ENCODE results near the gene SPATA13.
"Not testable (repeated sequence)": the region's sequence is repeated elsewhere in the genome, so short reads cannot be mapped to it uniquely, and the experiment has no call there.

SPATA13 gene

GRCh38 chr13:24293746-24294145, 133.2 kb downstream of the SPATA13 start:
- no peak for DNase-seq
- TF ChIP-seq POLR2A (IDR thresholded peaks at IDR 0.05; ENCODE audit: low read length) (no peak), GATA1 (IDR thresholded peaks at IDR 0.05; ENCODE audit: low read depth, low read length) (no peak)

GRCh38 chr13:24299488-24300114, 139.1 kb downstream of the SPATA13 start:
- DNase-seq, result no peak
- no peak for TF ChIP-seq GATA1 (IDR thresholded peaks at IDR 0.05; ENCODE audit: low read depth, low read length)
- TF ChIP-seq POLR2A (IDR thresholded peaks at IDR 0.05; ENCODE audit: low read length), result no peak

DNA sequence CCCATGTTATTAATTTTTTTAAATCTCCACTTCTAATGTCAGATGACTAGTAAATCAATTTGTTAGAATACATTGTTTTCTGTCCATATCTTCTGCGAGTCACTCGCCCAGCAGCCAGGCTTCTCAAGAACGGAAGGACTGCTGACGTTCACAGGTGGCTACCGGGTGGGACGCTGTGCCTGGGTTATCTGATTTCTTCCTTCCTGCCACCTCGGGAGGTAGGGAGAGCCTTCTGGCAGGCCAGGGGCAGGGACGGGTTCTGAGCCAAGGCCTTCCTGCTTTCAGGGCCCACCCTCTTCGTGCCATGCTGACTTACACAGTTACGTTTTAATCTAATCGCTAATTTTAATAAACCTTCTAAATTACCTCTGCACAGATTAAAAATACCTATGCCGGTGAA, 140.9 kb downstream of the SPATA13 start:
- no peak for TF ChIP-seq GATA1 (IDR thresholded peaks at IDR 0.05; ENCODE audit: low read depth, low read length)
- no peak for TF ChIP-seq POLR2A (IDR thresholded peaks at IDR 0.05; ENCODE audit: low read length)

GRCh38 chr13:24301911-24302310, 141.4 kb downstream of the SPATA13 start:
- DNase-seq, result no peak
- no peak for TF ChIP-seq POLR2A (IDR thresholded peaks at IDR 0.05; ENCODE audit: low read length)
- no peak for TF ChIP-seq GATA1 (IDR thresholded peaks at IDR 0.05; ENCODE audit: low read depth, low read length)

More for the DNA sequence above, 140.9 kb downstream of the SPATA13 start:
- DNase-seq, result no peak

GRCh38 chr13:24304620-24305019, 144.1 kb downstream of the SPATA13 start:
- DNase-seq, result no peak
- TF ChIP-seq GATA1 (IDR thresholded peaks at IDR 0.05; ENCODE audit: low read depth, low read length) (no peak), POLR2A (IDR thresholded peaks at IDR 0.05; ENCODE audit: low read length) (no peak)

GRCh38 chr13:24306632-24307031, 146.1 kb downstream of the SPATA13 start:
- no peak for TF ChIP-seq GATA1 (IDR thresholded peaks at IDR 0.05; ENCODE audit: low read depth, low read length)
- TF ChIP-seq POLR2A (IDR thresholded peaks at IDR 0.05; ENCODE audit: low read length), result no peak
- DNase-seq, result no peak

GRCh38 chr13:24307211-24308067, 146.9 kb downstream of the SPATA13 start:
- no peak for DNase-seq
- TF ChIP-seq GATA1 (IDR thresholded peaks at IDR 0.05; ENCODE audit: low read depth, low read length) (no peak), POLR2A (IDR thresholded peaks at IDR 0.05; ENCODE audit: low read length) (no peak)

DNA sequence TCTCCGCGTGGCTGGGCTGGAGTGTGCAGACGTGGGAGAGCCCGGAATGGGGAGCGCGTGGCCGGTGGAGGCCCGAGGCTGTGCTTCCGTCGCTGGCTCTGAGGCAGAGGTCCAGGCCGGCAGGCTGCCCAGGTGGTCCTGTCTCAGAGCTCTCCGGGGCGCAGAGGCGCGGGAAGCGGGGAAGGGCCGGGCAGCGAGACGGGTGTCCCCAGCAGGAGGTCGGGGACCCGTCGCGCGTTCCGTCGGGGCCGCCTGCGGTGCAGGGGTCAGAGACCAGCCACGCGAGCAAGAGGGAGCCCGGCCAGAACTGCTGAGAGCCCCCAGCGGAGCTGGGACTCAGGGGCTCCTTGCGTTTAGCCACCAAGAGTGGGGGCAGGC, 147.5 kb downstream of the SPATA13 start:
- no peak for DNase-seq
- TF ChIP-seq POLR2A (IDR thresholded peaks at IDR 0.05; ENCODE audit: low read length), result no peak
- no peak for TF ChIP-seq GATA1 (IDR thresholded peaks at IDR 0.05; ENCODE audit: low read depth, low read length)

GRCh38 chr13:24308488-24309020, 148.0 kb downstream of the SPATA13 start:
- no peak for DNase-seq

GRCh38 chr13:24309300-24309699, 148.8 kb downstream of the SPATA13 start, which contains the start of gene C1QTNF9:
Gene C1QTNF9, plus strand, starts transcription at chr13:24309580. Its CDS starts 6,424 bp downstream, at chr13:24316004.
- DNase-seq, result not testable (repeated sequence)

More at GRCh38 chr13:24308488-24309020, 148.0 kb downstream of the SPATA13 start:
- TF ChIP-seq POLR2A (IDR thresholded peaks at IDR 0.05; ENCODE audit: low read length), result no peak
- no peak for TF ChIP-seq GATA1 (IDR thresholded peaks at IDR 0.05; ENCODE audit: low read depth, low read length)

DNA sequence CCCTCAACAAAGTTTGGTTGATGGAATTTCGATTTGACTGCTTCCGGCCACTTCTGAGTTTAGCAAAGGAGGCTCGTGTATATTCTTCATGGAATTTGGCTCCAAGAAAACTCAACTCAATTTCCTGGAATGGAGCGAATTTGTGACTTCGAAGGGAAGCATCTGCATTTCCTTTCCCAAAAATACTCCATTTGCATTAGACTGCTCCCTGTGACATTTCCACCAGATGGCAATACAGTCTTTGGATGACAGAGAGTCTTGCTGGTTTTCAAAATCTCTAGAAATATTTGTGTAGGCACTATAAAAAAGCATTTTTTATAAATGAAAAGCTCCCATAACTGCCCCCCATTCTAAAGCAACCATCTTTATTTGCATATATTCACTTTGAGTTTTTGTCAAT, 152.9 kb downstream of the SPATA13 start:
- DNase-seq, result no peak
- TF ChIP-seq POLR2A (IDR thresholded peaks at IDR 0.05; ENCODE audit: low read length), result no peak
- TF ChIP-seq GATA1 (IDR thresholded peaks at IDR 0.05; ENCODE audit: low read depth, low read length), result no peak

DNA sequence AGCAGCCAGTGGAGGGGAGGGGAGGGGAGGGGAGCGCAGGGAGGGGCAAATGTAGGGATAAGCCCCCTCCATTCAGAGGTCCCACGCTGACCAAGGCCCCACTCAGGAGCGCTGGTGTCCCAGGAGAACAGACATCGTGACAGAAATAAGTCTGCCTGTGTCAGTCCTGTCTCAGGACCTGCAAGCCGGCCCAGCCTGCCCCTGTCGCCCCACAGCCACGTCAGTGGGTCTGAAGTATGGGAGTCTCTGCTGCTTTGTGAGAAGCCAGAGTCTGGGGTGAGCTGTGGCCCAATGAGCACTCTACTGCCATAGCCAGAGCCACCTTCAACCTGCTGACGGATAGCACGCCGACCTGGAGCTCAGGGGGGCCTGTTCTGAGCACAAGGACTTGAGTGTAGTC, 157.3 kb downstream of the SPATA13 start:
- not testable (repeated sequence) for DNase-seq

DNA sequence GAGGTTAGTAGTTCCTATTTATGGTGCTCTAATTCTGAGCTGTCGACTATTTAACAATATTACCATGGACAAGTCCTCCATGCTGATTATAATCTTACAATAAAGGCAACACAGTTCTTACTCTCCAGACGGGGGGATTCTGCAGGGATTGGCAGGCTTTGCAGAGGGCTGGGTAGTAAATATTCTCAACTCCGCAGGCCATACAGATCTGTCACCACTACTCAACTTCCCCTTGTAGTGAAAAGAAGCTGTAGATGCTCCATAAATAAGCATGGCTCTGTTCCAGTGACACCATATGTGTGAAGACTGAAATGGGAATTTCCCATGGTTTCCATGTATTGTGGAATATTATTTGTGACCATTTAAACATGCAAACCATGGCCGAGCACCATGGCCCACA, 158.4 kb downstream of the SPATA13 start:
- DNase-seq, result not testable (repeated sequence)

DNA sequence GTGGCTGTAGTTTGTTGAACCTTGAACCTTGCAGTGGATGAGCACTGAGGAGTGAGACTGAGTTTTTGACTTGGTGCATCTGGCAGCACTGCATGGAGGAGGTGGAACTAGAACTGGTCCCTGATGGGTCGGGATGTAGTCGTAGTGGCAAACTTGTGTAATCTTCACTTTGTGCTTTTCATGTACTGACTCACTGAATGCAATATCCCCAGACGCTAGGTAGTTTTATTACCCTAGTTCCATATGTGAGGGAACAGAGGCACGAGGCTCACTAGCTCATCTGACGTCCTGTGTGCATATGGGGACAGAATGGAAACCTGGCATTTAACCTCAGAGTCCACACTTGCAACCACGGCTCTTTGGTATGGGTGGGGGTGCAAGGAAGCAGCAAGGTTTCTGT, 159.1 kb downstream of the SPATA13 start:
- DNase-seq, result not testable (repeated sequence)

GRCh38 chr13:24321416-24321815, 160.9 kb downstream of the SPATA13 start:
- not testable (repeated sequence) for DNase-seq

DNA sequence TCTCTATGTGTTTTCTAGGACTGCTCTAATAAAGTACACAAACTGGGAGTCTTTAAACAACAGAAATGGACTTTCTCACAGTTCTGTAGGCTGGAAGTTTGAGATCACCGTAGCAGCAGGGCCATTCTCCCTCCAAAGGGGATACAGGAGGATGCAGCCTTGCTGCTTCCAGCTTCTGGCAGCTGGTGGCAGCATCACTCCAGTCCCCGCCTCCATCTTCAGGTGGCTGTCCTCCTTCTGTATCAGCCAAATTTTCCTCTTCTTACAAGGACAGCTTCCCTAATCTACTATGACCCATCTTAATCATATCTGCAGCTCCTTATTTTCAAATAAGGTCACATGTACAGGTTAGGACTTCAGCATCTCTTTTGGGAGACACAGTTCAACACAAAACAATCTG, 161.9 kb downstream of the SPATA13 start:
- DNase-seq, result not testable (repeated sequence)

Measured in erythroblast (primary cell).